SH-SY5Y (cell line): ENCODE results near the gene LIN54.

ENCODE experiments used
- GATA2 ChIP-seq: IDR thresholded peaks from 2 replicates; pipeline ENCODE4 v1.6.1; 2011; ENCODE audit warnings: mild to moderate bottlenecking, low read depth, low read length
- GATA3 ChIP-seq: IDR thresholded peaks from 2 replicates; pipeline ENCODE4 v1.6.1; 2011; ENCODE audit warnings: low read depth, mild to moderate bottlenecking, low read length, moderate library complexity

The LIN54 gene

GRCh38 chr4:83019794-83020494, 9.3 kb upstream of the LIN54 start:
- TF ChIP-seq GATA3: no peak
- no peak for TF ChIP-seq GATA2

DNA sequence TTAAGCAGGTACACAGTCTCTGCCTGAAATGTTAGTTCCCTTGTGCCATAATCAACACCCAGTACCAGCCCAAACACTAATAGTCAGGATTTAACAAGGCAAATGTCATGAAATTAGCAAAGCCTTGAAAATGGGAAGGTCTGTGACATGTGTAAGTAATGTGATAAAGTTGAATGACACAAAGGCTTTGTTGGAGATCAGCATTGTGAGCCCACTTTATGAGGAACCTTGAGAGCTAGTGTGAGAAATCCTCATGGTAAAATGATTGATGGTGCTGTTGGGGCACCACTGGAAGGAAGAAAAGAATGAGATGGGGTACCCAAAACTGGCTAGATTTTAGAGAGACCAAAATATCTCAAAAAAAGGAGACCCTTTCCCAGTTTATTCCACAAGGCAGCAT, 3.3 kb upstream of the LIN54 start:
- TF ChIP-seq GATA3 (no peak), GATA2 (no peak)

DNA sequence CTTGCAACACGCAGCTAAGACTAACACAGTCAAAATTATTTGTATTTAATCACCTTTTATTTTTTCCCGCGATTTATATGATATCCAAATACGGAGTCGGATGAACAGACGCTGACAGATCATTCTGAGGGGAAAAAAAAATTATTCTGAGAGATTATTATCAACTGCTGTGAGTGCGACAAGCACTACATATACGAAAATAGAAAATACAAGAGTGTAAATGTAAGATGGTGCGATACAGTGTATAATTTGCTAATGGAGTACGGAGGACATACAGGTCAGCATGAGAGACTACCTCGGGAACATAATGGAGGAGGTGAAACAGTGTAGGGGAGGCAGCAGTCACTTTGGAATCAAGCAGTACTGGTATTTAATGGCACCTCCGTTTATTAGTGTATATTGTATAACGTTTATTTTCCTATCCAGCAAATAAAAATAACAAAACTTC, 2.8 kb upstream of the LIN54 start:
- TF ChIP-seq GATA2 (no peak), GATA3 (no peak)

- TF ChIP-seq GATA3 (no peak), GATA2 (no peak)
Observed at GRCh38 chr4:83012687-83013419, 2.2 kb upstream of the LIN54 start.

DNA sequence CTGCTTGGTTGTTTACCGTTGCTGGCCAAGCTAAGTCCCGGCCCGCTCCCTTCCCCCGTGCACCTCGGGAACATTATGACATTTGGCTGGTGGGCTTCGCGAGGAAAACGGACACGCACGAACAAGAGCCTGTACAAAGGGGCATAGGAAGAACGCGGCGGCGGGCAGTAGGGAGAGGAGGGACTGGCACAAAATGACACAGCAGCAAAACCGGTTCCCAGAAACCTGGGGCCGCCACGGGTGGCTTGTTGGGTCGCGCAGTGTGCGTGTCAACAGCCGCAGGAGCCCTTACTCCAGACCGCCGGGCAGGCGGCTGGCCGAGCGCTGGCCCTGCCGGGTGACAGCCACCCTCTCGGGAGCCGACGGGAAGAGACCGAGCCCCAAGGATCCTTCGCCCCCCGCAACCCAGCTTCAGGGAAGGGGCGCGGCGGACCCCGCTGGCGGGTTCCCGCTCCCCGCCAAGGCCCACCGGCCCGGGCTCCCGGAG, 1.6 kb upstream of the LIN54 start:
- TF ChIP-seq GATA3: no peak
- TF ChIP-seq GATA2: no peak

GRCh38 chr4:83011689-83012199, 1.1 kb upstream of the LIN54 start:
- TF ChIP-seq GATA3: no peak

- TF ChIP-seq GATA3: no peak
- TF ChIP-seq GATA2: peak; percentile 26; the same call in 1 of the 2 replicates
Observed at GRCh38 chr4:83010111-83010521, 507 bp downstream of the LIN54 start.

GRCh38 chr4:83009529-83009928, 1.1 kb downstream of the LIN54 start:
- TF ChIP-seq GATA3 (no peak), GATA2 (no peak)

DNA sequence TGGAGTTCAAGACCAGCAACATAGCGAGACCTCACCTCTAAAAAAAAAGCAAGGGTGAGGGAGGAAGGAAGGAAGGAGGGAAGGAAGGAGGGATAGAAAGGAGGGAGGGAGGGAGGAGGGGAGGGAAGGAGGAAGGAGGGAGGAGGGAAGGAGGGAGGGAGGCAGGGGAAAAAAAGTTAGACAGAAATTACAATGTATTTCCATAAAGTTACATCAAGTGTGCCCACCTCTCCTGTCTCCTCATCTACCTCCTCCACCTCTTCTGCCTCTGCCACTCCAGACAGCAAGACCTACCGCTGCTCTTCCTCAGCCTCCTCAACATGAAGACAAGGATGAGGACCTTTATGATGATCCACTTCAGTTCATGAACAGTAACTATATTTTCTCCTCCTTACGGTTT, 8.3 kb downstream of the LIN54 start:
- TF ChIP-seq GATA3: no peak
- no peak for TF ChIP-seq GATA2

DNA sequence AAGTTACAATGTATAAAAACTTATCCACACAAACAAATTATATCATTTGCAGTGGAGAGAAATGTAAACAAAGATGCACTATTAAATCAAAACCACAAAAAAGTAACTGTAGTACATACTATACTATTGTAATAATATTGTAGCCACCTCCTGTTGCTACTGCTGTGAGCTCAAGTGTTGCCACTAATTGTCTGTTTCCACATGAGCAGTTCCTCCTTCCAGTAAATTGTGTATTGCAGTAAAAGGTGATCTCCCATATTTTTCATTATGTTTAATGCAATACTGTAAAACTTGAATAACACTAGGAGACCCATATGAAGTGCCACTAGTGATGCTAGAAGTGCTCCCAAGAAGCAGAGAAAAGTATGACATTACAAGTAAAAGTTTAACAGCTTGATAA, 11.7 kb downstream of the LIN54 start:
- no peak for TF ChIP-seq GATA2
- no peak for TF ChIP-seq GATA3

GRCh38 chr4:82994834-82995233, 15.8 kb downstream of the LIN54 start:
- no peak for TF ChIP-seq GATA3
- no peak for TF ChIP-seq GATA2

DNA sequence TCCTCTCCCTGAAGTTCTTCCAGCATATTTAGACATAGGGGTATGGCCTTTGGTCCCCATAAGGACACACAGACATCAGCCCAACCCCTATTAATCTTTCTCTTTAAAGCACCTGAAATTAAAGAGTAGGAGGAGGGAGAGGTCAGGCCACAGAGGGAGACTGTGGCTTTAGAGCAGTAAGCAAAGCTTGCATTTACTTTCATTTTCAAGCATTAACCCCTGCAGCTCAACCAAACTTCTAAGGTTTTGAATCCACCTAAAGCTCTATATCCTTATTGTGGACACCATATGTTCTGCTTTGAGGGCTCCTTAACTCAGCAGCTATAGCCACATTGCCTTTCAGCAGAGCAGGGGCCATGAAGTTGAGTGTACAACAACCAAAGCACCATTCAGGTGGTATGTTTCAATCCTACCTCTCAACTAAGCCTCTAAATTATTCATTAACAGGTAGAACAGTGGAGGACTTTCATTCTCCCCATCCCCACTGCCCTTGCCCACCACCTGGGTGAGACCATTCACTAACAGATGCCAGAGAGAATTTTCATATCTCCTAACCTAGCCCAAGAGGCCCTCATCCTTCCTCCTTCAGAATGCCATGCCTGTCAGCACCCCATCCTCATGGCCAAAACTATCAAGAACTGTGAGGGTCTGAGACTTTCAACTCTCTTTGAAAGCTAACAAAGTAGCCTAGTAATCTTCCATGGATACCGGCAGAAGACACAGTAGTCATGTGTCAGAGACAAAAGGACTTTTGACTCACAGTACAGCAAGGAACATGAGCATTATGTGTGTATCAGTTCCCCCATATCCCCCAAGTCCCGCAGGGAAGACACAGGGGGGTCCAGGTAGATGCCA, 20.8 kb downstream of the LIN54 start:
- TF ChIP-seq GATA3: no peak
- TF ChIP-seq GATA2: no peak

DNA sequence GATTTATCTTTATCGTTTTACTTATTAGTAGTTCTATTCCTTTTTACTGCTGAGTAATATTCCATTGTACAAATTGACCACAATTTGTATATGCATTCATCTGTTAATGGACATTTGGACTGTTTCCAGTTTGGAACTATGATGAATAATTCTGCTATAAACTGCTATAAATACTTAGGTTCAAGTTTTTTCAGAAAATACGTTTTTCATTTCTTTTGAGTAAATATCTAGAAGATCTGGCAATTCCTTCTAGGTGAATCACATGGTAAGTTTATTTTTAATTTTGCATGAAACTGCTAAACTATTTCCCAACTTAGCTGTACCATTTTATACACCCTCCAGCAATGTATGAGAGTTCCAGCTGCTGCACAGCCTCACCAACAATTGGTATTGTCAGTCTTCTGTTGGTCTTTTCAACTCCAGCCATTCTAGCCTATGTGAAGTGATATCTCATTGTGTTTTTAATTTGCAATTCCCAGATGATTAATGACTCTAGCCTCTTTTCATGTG, 22.2 kb downstream of the LIN54 start:
- TF ChIP-seq GATA2 (no peak), GATA3 (no peak)

DNA sequence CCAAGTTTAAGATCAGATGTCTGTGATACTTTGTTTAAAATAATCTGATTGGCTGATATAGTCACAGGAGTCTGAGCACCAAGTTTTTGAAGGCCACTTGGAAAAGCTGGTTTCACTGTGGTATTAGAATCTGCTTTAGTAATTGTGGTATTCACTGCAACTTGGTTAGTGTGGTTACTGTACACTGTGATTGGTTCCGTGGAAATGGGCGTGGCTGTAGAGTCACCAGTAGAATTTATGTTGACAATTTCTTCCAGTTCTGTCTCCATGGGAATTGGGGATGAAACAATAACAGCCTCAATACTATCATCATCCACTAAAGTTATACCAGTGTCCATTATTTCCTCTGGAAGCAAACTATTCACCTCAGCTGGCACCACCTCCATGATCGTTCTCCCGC, 26.2 kb downstream of the LIN54 start:
- TF ChIP-seq GATA3: no peak
- no peak for TF ChIP-seq GATA2
